Stimulated activated CD8-positive, alpha-beta memory T cell treated with anti-CD3 and anti-CD28 coated beads, Interleukin-2, amount 100 ng/mL, for 48 hours (primary cell): ENCODE data around the gene DPF1.

Experiments
- DNase-seq, 2 donors: peaks; one replicate each; pipeline ENCODE4 v3.0.0-alpha.2; 2020; ENCODE audit warnings: low read depth in 2 of 2

DPF1 gene

GRCh38 chr19:38197937-38198704 is 25.9 kb downstream of the DPF1 start:
- DNase-seq: no peak

GRCh38 chr19:38196948-38197656 is 26.9 kb downstream of the DPF1 start:
- no peak for DNase-seq

GRCh38 chr19:38196245-38196837 is 27.7 kb downstream of the DPF1 start:
- no peak for DNase-seq

GRCh38 chr19:38195237-38195636 is 28.8 kb downstream of the DPF1 start:
- DNase-seq: no peak

GRCh38 chr19:38194061-38194701 is 29.8 kb downstream of the DPF1 start:
- DNase-seq: no peak

- DNase-seq: no peak
Observed at GRCh38 chr19:38193445-38193844, 30.6 kb downstream of the DPF1 start.

- DNase-seq: no peak
Observed at GRCh38 chr19:38191747-38192146, 32.3 kb downstream of the DPF1 start.

- no peak for DNase-seq
Observed at GRCh38 chr19:38190793-38191192, 33.2 kb downstream of the DPF1 start.

GRCh38 chr19:38190061-38190460 is 34.0 kb downstream of the DPF1 start:
- no peak for DNase-seq

- no peak for DNase-seq
Observed at GRCh38 chr19:38185562-38185961, 38.5 kb downstream of the DPF1 start.

GRCh38 chr19:38184815-38185214 is 39.2 kb downstream of the DPF1 start:
- no peak for DNase-seq

GRCh38 chr19:38183251-38183897 is 40.6 kb downstream of the DPF1 start:
- no peak for DNase-seq

- no peak for DNase-seq
Observed at GRCh38 chr19:38182536-38183210, 41.3 kb downstream of the DPF1 start.

- DNase-seq: no peak
Observed at GRCh38 chr19:38180071-38180470, 44.0 kb downstream of the DPF1 start.

- no peak for DNase-seq
Observed at GRCh38 chr19:38175422-38175821, 48.6 kb downstream of the DPF1 start.

GRCh38 chr19:38173291-38174041 is 50.6 kb downstream of the DPF1 start:
- no peak for DNase-seq

GRCh38 chr19:38172001-38172400 is 52.0 kb downstream of the DPF1 start:
- no peak for DNase-seq

- DNase-seq: no peak
Observed at GRCh38 chr19:38170334-38170733, 53.7 kb downstream of the DPF1 start.

- DNase-seq: no peak
Observed at GRCh38 chr19:38168637-38169036, 55.4 kb downstream of the DPF1 start.

- DNase-seq: no peak
Observed at GRCh38 chr19:38165335-38165734, 58.7 kb downstream of the DPF1 start.

GRCh38 chr19:38164526-38164925 is 59.5 kb downstream of the DPF1 start:
- DNase-seq: no peak
